Suprapubic skin (tissue), 4 donors: ENCODE data around the gene GYPB.
"Not testable (repeated sequence)": the region's sequence is repeated elsewhere in the genome, so short reads cannot be mapped to it uniquely, and the experiment has no call there.

Experiments
- EP300 ChIP-seq: sonication (generic); formaldehyde crosslinking; IDR thresholded peaks from one replicate; pipeline ENCODE4 v1.6.1; 2017; ENCODE audit warnings: antibody characterized with exemption
- POLR2AphosphoS5 ChIP-seq, 3 donors: sonication (generic); formaldehyde crosslinking; IDR thresholded peaks; one replicate each; pipeline ENCODE4 v1.6.1; 2017; ENCODE audit warnings: antibody characterized with exemption in 3 of 3
- TF ChIP-seq, protein P1 (sequence below), 2 donors: fragments of 200-600 bp in 1 of 2; fragments of 450-650 bp in 1 of 2; sonication (generic) in 1 of 2; IDR thresholded peaks; one replicate each; pipeline ENCODE4 v1.5.1; 2016 to 2019; ENCODE audit warnings: antibody characterized with exemption in 2 of 2, mild to moderate bottlenecking in 1 of 2, moderate library complexity in 1 of 2

DNA sequence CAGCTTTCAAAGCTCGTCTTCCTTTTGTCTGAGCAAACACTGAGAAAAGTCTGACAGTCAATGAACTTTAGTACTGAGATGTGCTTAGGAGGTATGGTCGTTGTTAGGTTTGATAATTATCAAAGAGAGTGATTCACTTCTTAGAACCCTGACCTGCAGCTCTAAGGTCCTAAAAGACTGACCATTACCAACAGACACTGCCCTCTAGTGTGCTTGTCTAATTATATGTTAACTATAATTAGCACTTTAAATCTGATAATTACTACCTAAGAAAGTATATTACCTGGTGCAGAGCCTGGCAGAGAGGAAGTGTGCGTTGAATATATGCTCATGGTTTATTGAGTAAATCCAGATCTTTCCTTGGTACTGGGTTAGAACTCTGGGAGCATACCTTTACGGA lies 38.4 kb downstream of the GYPB start:
- not testable (repeated sequence) for TF ChIP-seq POLR2AphosphoS5 (IDR thresholded peaks at IDR 0.05); EP300
- TF ChIP-seq, protein P1, sequence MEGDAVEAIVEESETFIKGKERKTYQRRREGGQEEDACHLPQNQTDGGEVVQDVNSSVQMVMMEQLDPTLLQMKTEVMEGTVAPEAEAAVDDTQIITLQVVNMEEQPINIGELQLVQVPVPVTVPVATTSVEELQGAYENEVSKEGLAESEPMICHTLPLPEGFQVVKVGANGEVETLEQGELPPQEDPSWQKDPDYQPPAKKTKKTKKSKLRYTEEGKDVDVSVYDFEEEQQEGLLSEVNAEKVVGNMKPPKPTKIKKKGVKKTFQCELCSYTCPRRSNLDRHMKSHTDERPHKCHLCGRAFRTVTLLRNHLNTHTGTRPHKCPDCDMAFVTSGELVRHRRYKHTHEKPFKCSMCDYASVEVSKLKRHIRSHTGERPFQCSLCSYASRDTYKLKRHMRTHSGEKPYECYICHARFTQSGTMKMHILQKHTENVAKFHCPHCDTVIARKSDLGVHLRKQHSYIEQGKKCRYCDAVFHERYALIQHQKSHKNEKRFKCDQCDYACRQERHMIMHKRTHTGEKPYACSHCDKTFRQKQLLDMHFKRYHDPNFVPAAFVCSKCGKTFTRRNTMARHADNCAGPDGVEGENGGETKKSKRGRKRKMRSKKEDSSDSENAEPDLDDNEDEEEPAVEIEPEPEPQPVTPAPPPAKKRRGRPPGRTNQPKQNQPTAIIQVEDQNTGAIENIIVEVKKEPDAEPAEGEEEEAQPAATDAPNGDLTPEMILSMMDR (IDR thresholded peaks at IDR 0.05): not testable (repeated sequence)
